HepG2 (cell line): ENCODE measurements around the gene TCF23. TPM values are rescaled to one million over a fixed set of nuclear protein-coding genes. Genes with fewer than 3 reads are reported as not detected.

Experiments
- BRD4 ChIP-seq: sonication (generic); formaldehyde crosslinking; IDR thresholded peaks from 2 replicates; pipeline ENCODE4 v1.4.0; 2020; ENCODE audit warnings: missing genetic modification reagents
- MXD3 ChIP-seq: IDR thresholded peaks from 2 replicates; pipeline ENCODE4 v1.6.1; 2016; ENCODE audit warnings: mild to moderate bottlenecking, missing biosample characterization, missing genetic modification reagents
- TOPORS ChIP-seq: sonication (generic); formaldehyde crosslinking; IDR thresholded peaks from 2 replicates; pipeline ENCODE4 v1.8.0; 2023; ENCODE audit warnings: mild to moderate bottlenecking, missing genetic modification reagents
- polyA plus RNA-seq, 8 experiments: library from polyadenylated mRNA; depleted of rRNA in 3 of 8; stranded (reverse) in 7 of 8; unstranded in 1 of 8; fragments of >200 nt; fragmentation: Illumina TruSeq in 4 of 8; extraction: Trizol in 4 of 8; gene quantifications; 2 replicates each; pipeline versions ENCODE4 v1.2.1 to v1.2.3, GENCODE V29; 2011 to 2016; ENCODE audit warnings: low read depth in 4 of 8, missing spikeins in 1 of 8, mixed read lengths in 1 of 8; ENCODE audit not compliant: insufficient read depth in 1 of 8
- total RNA-seq, 5 experiments: library from RNA; depleted of rRNA; stranded (reverse); fragments of >200 nt; fragmentation: Illumina TruSeq; extraction: Trizol; gene quantifications; 2 replicates each; pipeline ENCODE4 v1.2.3, GENCODE V29; 2016; ENCODE audit warnings: low read depth in 1 of 5
- TF ChIP-seq, protein P1 (sequence below): sonication (generic); formaldehyde crosslinking; IDR thresholded peaks from one replicate; pipeline ENCODE4 v1.5.1; 2020; ENCODE audit warnings: mild to moderate bottlenecking, missing genetic modification reagents; ENCODE audit errors: not compliant biosample characterization
- TF ChIP-seq, protein P2 (sequence below): sonication (generic); formaldehyde crosslinking; IDR thresholded peaks from 2 replicates; pipeline ENCODE4 v1.8.1; 2023; ENCODE audit warnings: mild to moderate bottlenecking, missing genetic modification reagents, borderline replicate concordance
- TF ChIP-seq, protein P3 (sequence below): sonication (generic); formaldehyde crosslinking; IDR thresholded peaks from 2 replicates; pipeline ENCODE4 v1.5.0; 2020; ENCODE audit warnings: mild to moderate bottlenecking, missing genetic modification reagents, borderline replicate concordance
- TF ChIP-seq, protein P4 (sequence below): sonication (generic); formaldehyde crosslinking; IDR thresholded peaks from 2 replicates; pipeline ENCODE4 v1.5.0; 2020; ENCODE audit warnings: mild to moderate bottlenecking, missing genetic modification reagents, borderline replicate concordance
- TF ChIP-seq, protein P5 (sequence below): sonication (generic); formaldehyde crosslinking; IDR thresholded peaks from 2 replicates; pipeline ENCODE4 v1.8.0; 2022; ENCODE audit warnings: mild to moderate bottlenecking, missing genetic modification reagents

Gene TCF23
- total and polyA plus RNA-seq, 2 of the 13 experiments (the other 11 are each of a cell fraction or from before 2014, with no cell fraction given): 0.02 to 1.4 TPM

DNA sequence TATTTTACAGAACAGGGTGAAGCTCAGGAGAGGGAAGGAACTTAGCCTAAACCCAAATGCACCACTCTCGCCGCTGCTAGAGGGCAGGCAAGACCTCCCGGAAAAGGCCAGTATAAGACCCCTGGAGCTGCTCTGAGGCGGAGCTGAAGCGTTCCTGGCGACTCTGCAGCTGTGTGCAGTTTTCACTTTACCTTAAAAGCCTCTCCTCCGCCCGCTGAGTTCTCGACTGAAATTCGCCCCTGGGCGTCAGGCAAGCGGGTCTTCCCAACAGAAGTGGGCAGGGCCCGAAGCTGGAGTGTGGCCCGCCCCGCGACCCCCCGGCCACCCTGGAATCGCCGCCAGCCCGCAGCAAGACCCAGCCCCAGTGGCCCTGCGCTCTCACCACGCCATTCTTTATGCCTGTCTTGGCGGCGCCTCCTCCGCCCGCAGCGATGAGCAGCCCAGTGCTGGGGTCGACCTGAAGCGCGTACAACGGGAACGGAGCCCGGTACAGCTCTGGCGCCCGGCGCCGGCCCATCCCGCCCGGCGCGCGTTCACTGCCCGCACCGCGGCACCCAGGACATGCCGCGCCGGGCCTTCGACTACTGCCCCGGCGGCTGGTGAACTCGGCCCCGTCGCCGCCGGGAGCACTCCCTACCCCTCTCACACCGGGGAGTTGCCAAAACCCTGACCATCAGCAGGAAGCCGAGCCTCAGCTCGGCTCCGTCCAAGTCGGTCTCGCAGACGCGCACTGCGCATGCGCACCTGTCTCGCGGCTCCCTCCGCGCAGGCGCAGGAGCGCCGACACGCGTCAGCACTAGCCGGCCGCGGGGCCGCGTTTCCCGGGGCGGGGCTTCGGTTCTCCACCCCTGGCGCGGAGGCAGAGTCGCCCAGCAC, 14.7 kb upstream of the TCF23 start, which contains the start of gene PREB (continued):
- TF ChIP-seq, protein P1, sequence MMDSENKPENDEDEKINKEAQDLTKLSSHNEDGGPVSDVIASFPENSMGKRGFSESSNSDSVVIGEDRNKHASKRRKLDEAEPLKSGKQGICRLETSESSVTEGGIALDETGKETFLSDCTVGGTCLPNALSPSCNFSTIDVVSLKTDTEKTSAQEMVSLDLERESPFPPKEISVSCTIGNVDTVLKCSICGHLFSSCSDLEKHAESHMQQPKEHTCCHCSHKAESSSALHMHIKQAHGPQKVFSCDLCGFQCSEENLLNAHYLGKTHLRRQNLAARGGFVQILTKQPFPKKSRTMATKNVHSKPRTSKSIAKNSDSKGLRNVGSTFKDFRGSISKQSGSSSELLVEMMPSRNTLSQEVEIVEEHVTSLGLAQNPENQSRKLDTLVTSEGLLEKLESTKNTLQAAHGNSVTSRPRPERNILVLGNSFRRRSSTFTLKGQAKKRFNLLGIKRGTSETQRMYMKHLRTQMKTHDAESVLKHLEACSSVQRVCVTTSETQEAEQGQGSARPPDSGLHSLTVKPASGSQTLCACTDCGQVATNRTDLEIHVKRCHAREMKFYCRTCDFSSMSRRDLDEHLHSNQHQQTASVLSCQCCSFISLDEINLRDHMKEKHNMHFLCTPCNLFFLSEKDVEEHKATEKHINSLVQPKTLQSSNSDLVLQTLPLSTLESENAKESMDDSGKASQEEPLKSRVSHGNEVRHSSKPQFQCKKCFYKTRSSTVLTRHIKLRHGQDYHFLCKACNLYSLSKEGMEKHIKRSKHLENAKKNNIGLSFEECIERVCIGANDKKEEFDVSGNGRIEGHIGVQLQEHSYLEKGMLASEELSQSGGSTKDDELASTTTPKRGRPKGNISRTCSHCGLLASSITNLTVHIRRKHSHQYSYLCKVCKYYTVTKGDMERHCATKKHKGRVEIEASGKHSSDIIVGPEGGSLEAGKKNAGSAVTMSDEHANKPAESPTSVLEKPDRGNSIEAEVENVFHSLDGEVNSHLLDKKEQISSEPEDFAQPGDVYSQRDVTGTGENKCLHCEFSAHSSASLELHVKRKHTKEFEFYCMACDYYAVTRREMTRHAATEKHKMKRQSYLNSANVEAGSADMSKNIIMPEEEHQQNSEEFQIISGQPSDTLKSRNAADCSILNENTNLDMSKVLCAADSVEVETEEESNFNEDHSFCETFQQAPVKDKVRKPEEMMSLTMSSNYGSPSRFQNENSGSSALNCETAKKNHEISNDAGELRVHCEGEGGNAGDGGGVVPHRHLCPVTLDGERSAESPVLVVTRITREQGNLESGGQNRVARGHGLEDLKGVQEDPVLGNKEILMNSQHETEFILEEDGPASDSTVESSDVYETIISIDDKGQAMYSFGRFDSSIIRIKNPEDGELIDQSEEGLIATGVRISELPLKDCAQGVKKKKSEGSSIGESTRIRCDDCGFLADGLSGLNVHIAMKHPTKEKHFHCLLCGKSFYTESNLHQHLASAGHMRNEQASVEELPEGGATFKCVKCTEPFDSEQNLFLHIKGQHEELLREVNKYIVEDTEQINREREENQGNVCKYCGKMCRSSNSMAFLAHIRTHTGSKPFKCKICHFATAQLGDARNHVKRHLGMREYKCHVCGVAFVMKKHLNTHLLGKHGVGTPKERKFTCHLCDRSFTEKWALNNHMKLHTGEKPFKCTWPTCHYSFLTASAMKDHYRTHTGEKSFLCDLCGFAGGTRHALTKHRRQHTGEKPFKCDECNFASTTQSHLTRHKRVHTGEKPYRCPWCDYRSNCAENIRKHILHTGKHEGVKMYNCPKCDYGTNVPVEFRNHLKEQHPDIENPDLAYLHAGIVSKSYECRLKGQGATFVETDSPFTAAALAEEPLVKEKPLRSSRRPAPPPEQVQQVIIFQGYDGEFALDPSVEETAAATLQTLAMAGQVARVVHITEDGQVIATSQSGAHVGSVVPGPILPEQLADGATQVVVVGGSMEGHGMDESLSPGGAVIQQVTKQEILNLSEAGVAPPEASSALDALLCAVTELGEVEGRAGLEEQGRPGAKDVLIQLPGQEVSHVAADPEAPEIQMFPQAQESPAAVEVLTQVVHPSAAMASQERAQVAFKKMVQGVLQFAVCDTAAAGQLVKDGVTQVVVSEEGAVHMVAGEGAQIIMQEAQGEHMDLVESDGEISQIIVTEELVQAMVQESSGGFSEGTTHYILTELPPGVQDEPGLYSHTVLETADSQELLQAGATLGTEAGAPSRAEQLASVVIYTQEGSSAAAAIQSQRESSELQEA (CRISPR knock-in tag): peak; percentile 58
- TF ChIP-seq, protein P2, sequence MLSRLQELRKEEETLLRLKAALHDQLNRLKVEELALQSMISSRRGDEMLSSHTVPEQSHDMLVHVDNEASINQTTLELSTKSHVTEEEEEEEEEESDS (CRISPR knock-in tag): no peak
- TF ChIP-seq TOPORS (CRISPR knock-in tag) (peak; percentile 13; the same call in 1 of the 2 replicates), MXD3 (CRISPR knock-in tag) (peak; percentile 57; the same call in 1 of the 2 replicates), BRD4 (CRISPR knock-in tag) (0 out of 2 replicates have a peak, but pooled peaks have one; percentile 83)
- TF ChIP-seq, protein P3, sequence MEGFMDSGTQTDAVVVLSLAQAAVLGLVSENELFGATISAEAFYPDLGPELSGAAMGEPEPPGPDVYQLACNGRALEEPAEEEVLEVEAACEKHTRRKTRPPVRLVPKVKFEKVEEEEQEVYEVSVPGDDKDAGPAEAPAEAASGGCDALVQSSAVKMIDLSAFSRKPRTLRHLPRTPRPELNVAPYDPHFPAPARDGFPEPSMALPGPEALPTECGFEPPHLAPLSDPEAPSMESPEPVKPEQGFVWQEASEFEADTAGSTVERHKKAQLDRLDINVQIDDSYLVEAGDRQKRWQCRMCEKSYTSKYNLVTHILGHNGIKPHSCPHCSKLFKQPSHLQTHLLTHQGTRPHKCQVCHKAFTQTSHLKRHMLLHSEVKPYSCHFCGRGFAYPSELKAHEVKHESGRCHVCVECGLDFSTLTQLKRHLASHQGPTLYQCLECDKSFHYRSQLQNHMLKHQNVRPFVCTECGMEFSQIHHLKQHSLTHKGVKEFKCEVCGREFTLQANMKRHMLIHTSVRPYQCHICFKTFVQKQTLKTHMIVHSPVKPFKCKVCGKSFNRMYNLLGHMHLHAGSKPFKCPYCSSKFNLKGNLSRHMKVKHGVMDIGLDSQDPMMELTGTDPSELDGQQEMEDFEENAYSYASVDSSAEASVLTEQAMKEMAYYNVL (CRISPR knock-in tag): peak; percentile 52; the same call in 1 of the 2 replicates
- TF ChIP-seq, protein P4, sequence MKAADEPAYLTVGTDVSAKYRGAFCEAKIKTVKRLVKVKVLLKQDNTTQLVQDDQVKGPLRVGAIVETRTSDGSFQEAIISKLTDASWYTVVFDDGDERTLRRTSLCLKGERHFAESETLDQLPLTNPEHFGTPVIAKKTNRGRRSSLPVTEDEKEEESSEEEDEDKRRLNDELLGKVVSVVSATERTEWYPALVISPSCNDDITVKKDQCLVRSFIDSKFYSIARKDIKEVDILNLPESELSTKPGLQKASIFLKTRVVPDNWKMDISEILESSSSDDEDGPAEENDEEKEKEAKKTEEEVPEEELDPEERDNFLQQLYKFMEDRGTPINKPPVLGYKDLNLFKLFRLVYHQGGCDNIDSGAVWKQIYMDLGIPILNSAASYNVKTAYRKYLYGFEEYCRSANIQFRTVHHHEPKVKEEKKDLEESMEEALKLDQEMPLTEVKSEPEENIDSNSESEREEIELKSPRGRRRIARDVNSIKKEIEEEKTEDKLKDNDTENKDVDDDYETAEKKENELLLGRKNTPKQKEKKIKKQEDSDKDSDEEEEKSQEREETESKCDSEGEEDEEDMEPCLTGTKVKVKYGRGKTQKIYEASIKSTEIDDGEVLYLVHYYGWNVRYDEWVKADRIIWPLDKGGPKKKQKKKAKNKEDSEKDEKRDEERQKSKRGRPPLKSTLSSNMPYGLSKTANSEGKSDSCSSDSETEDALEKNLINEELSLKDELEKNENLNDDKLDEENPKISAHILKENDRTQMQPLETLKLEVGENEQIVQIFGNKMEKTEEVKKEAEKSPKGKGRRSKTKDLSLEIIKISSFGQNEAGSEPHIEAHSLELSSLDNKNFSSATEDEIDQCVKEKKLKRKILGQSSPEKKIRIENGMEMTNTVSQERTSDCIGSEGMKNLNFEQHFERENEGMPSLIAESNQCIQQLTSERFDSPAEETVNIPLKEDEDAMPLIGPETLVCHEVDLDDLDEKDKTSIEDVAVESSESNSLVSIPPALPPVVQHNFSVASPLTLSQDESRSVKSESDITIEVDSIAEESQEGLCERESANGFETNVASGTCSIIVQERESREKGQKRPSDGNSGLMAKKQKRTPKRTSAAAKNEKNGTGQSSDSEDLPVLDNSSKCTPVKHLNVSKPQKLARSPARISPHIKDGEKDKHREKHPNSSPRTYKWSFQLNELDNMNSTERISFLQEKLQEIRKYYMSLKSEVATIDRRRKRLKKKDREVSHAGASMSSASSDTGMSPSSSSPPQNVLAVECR (CRISPR knock-in tag): peak; percentile 86
- TF ChIP-seq, protein P5, sequence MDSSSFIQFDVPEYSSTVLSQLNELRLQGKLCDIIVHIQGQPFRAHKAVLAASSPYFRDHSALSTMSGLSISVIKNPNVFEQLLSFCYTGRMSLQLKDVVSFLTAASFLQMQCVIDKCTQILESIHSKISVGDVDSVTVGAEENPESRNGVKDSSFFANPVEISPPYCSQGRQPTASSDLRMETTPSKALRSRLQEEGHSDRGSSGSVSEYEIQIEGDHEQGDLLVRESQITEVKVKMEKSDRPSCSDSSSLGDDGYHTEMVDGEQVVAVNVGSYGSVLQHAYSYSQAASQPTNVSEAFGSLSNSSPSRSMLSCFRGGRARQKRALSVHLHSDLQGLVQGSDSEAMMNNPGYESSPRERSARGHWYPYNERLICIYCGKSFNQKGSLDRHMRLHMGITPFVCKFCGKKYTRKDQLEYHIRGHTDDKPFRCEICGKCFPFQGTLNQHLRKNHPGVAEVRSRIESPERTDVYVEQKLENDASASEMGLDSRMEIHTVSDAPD (CRISPR knock-in tag): 0 out of 2 replicates have a peak, but pooled peaks have one; percentile 58
